GM12878 (cell line): Measurements from ENCODE around the gene MAML3. TPM values are rescaled to one million over a fixed set of nuclear protein-coding genes. Genes with fewer than 3 reads are reported as not detected.

Experiments
- ATAC-seq: fragments of 200-7000 bp; cut with Tn5 transposase; 3 replicates; pipeline ENCODE4 v1.9.1; 2020; ENCODE audit warnings: mild to moderate bottlenecking, moderate library complexity
- BruUV-seq: library from RNA; stranded (reverse); fragments of 400-500 nt; replicated peaks from 2 replicates; lab custom pipeline; 2021; lab: Mats Ljungman, UMichigan
- CTCF ChIA-PET: fragments of 300-600 bp; sonication (Branson Sonifier 250); formaldehyde crosslinking; extraction: SDS; loops from one replicate; lab custom pipeline; 2021; ENCODE audit warnings: inconsistent platforms; lab: Yijun Ruan, JAX
- POLR2A ChIA-PET: fragments of 350-600 bp; formaldehyde crosslinking; extraction: SDS; loops from one replicate; lab custom pipeline; 2021; ENCODE audit warnings: inconsistent platforms; lab: Charles Lee
- RAD21 ChIA-PET: fragments of 300-600 bp; sonication (Branson Sonifier 250); formaldehyde crosslinking; loops from one replicate; lab custom pipeline; 2023; ENCODE audit warnings: antibody characterized with exemption; ENCODE audit not compliant: unreplicated experiment; lab: Charles Lee
- SMC1A ChIA-PET: fragments of 300-600 bp; sonication (Branson Sonifier 250); formaldehyde crosslinking; loops from one replicate; lab custom pipeline; 2023; ENCODE audit not compliant: unreplicated experiment, uncharacterized antibody; lab: Charles Lee
- DNase-seq: peaks from one replicate; pipeline ENCODE4 v3.0.0-alpha.2; 2011; ENCODE audit warnings: low read depth, low spot score
- FAIRE-seq: peaks from 3 replicates; lab custom pipeline; 2011; peaks lifted over from hg19 to GRCh38; lab: Jason Lieb, UNC
- H2AFZ ChIP-seq: 2 replicates; pipeline ENCODE4 v1.6.0; 2011; ENCODE audit warnings: low read depth, low read length, control low read depth; ENCODE audit not compliant: control insufficient read depth
- H3K27ac ChIP-seq: 2 replicates; pipeline ENCODE4 v1.5.1; 2011; ENCODE audit warnings: control low read depth; ENCODE audit not compliant: control insufficient read depth, insufficient read depth
- H3K27me3 ChIP-seq, 2 experiments: replicated peaks in 1 of 2; 2 replicates each; pipeline versions ENCODE4 v1.6.0 to v1.6.1; 2011; ENCODE audit warnings: low read length in 1 of 2; ENCODE audit not compliant: control insufficient read depth in 2 of 2, insufficient read depth in 2 of 2
- H3K36me3 ChIP-seq, 2 experiments: 2 replicates each; pipeline ENCODE4 v1.5.1; 2011; ENCODE audit warnings: low read length in 1 of 2; ENCODE audit not compliant: control insufficient read depth in 2 of 2, insufficient read depth in 2 of 2
- H3K4me1 ChIP-seq: 2 replicates; pipeline ENCODE4 v1.6.1; 2011; ENCODE audit warnings: mild to moderate bottlenecking, low read length, moderate library complexity, mixed read lengths; ENCODE audit not compliant: control insufficient read depth, insufficient read depth
- H3K4me2 ChIP-seq: 2 replicates; pipeline ENCODE4 v1.6.0; 2011; ENCODE audit warnings: control low read depth; ENCODE audit not compliant: control insufficient read depth, insufficient read depth
- H3K4me3 ChIP-seq: fragments of 200-600 bp; sonication (generic); 2 replicates; pipeline ENCODE4 v1.5.1; 2016
- H3K79me2 ChIP-seq: 2 replicates; pipeline ENCODE4 v1.6.0; 2011; ENCODE audit warnings: low read length; ENCODE audit not compliant: control insufficient read depth, insufficient read depth
- H3K9ac ChIP-seq: 2 replicates; pipeline ENCODE4 v1.8.0; 2011; ENCODE audit warnings: low read length, control low read depth, mixed read lengths; ENCODE audit not compliant: control insufficient read depth, insufficient read depth
- H3K9me3 ChIP-seq: replicated peaks from 3 replicates; pipeline ENCODE4 v1.5.1; 2011; ENCODE audit warnings: mild to moderate bottlenecking, low read length; ENCODE audit not compliant: control insufficient read depth, insufficient read depth
- H4K20me1 ChIP-seq: 2 replicates; pipeline ENCODE4 v1.6.0; 2011; ENCODE audit not compliant: control insufficient read depth, insufficient read depth
- FOXM1 ChIP-seq: IDR thresholded peaks from 2 replicates; pipeline ENCODE4 v1.6.1; 2012; ENCODE audit warnings: low read depth, mild to moderate bottlenecking, inconsistent platforms, low read length, moderate library complexity
- PML ChIP-seq: IDR thresholded peaks from 2 replicates; pipeline ENCODE4 v1.6.1; 2012; ENCODE audit warnings: low read length, inconsistent platforms
- RELA ChIP-seq: fragments of 450-650 bp; IDR thresholded peaks from 2 replicates; pipeline ENCODE4 v1.8.0; 2014; ENCODE audit warnings: borderline replicate concordance; ENCODE audit not compliant: partially characterized antibody
- RUNX3 ChIP-seq: IDR thresholded peaks from 2 replicates; pipeline ENCODE4 v1.6.1; 2012; ENCODE audit warnings: low read length, inconsistent platforms
- WGBS: methylation state at CpG from one replicate; pipeline ENCODE4 v1.1.6; 2016; ENCODE audit warnings: low lambda C conversion rate; ENCODE audit not compliant: insufficient replicate concordance, insufficient coverage; ENCODE audit errors: missing lambda C conversion rate; 5-methylcytosine and 5-hydroxymethylcytosine counted together
- in situ Hi-C: fragments of 300-500 bp; cut with MboI; formaldehyde crosslinking; loops from 9 replicates; pipeline ENCODE4 v1.14.3; 2018; ENCODE audit warnings: mixed read lengths
- intact Hi-C: fragments of 100-400 bp; cut with micrococcal nuclease; formaldehyde crosslinking; loops from one replicate; pipeline ENCODE4 v1.14.2; 2022; ENCODE audit not compliant: unreplicated experiment
- polyA plus RNA-seq, 11 experiments: library from polyadenylated mRNA; depleted of rRNA in 4 of 11; unstranded in 6 of 11; stranded (reverse) in 5 of 11; fragments of >200 nt; fragmentation: Nextera tagmentation in 4 of 11; fragmentation: Illumina TruSeq in 1 of 11; extraction: Ambion mirVana in 4 of 11; extraction: Trizol in 1 of 11; gene quantifications; 1 replicate in 1 of 11; 2 replicates in 10 of 11; pipeline versions ENCODE4 v1.2.1 to v1.2.3, GENCODE V29; 2011 to 2016; ENCODE audit warnings: inconsistent platforms in 2 of 11, missing spikeins in 2 of 11, low read depth in 1 of 11
- total RNA-seq, 4 experiments: library from RNA; depleted of rRNA in 3 of 4; stranded (reverse); fragments of >200 nt in 3 of 4; fragmentation: Illumina TruSeq in 1 of 4; extraction: Trizol in 1 of 4; gene quantifications; 2 replicates each; pipeline versions ENCODE4 v1.2.1 to v1.2.3, GENCODE V29; 2013 to 2021

Gene MAML3
- total and polyA plus RNA-seq, 10 of the 15 experiments (the other 5 are each of a cell fraction or from before 2014, with no cell fraction given): under 0.01 to 0.53 (median 0.06) TPM; not detected in 2

GRCh38 chr4:139767168-139767567, 386.8 kb downstream of the MAML3 start:
- POLR2A ChIA-PET: interaction anchor here (0.6 kb wide), 1 partner anchor 210 kb away, joined by 4 read pairs; no protein-coding TSS in a partner anchor

GRCh38 chr4:139764686-139765310, 389.2 kb downstream of the MAML3 start:
- H3K4me3 ChIP-seq: no peak overlapping the region
- ATAC-seq: no peak
- WGBS: 5% methylated on average over 9 of the region's 9 CpGs
- intact Hi-C loops: no loop called here
- no peak overlapping the region for H2AFZ ChIP-seq
- no peak for TF ChIP-seq FOXM1
- TF ChIP-seq PML: no peak
- TF ChIP-seq, all 136 proteins: peak for 0
- in situ Hi-C loops: no loop called here
- no peaks in the 10 kb centered on the region for H4K20me1 ChIP-seq
- ChIA-PET RAD21 (no interaction called here), SMC1A (no interaction called here), CTCF (interaction anchor here (0.5 kb wide), 1 partner anchor 273 kb away, joined by 3 read pairs; no protein-coding TSS in a partner anchor), POLR2A (no interaction called here)
- H3K9me3 ChIP-seq: no peaks in the 10 kb centered on the region
- H3K36me3 ChIP-seq: no peaks in the 10 kb centered on the region
- H3K9ac ChIP-seq: no peak overlapping the region
- no peaks in the 10 kb centered on the region for H3K4me1 ChIP-seq
- DNase-seq (no peak), FAIRE-seq (no peak)
- H3K79me2 ChIP-seq: no peaks in the 10 kb centered on the region
- H3K27me3 ChIP-seq: peaks cover 0 to 2% of the 10 kb centered on the region in 2 experiments; a peak in 3 of 4 replicates
- no peak overlapping the region for H3K4me2 ChIP-seq
- no peak overlapping the region for H3K27ac ChIP-seq
- no TSS peak for BruUV-seq

More at GRCh38 chr4:139767168-139767567, 386.8 kb downstream of the MAML3 start:
- Histone ChIP-seq H4K20me1 (no peaks in the 10 kb centered on the region), H3K79me2 (no peaks in the 10 kb centered on the region), H3K27ac (no peak overlapping the region), H2AFZ (no peak overlapping the region), H3K4me3 (no peak overlapping the region), H3K4me2 (no peak overlapping the region), H3K9me3 (no peaks in the 10 kb centered on the region), H3K27me3 (no peaks in the 10 kb centered on the region; a peak in 3 of 4 replicates), H3K4me1 (no peaks in the 10 kb centered on the region), H3K9ac (no peak overlapping the region), H3K36me3 (no peaks in the 10 kb centered on the region)
- no TSS peak for BruUV-seq
- intact Hi-C loops (no loop called here), in situ Hi-C loops (no loop called here)
- ChIA-PET RAD21 (no interaction called here), CTCF (no interaction called here), SMC1A (no interaction called here)
- ATAC-seq (peak; percentile 24), FAIRE-seq (no peak), DNase-seq (no peak)
- WGBS: 21% methylated on average over 6 of the region's 6 CpGs
- TF ChIP-seq RELA (no peak), RUNX3 (0 out of 2 replicates have a peak, but pooled peaks have one; percentile 12)
